Activated T-cell treated with anti-CD3 and anti-CD28 coated beads, Interleukin-2, amount 50 U/mL, for 4 hours (primary cell): ENCODE data around the gene CMTM7. TPM values are rescaled to one million over a fixed set of nuclear protein-coding genes. Genes with fewer than 3 reads are reported as not detected.

Experiments used
- ATAC-seq, 2 donors: fragments of 200-7000 bp; cut with Tn5 transposase; one replicate each; pipeline ENCODE4 v1.10.0; 2021
- DNase-seq: peaks from one replicate; pipeline ENCODE4 v3.0.0-alpha.2; 2020
- H3K27me3 Mint-ChIP-seq: one replicate; pipeline ENCODE4 v1.8.0; 2021; ENCODE audit warnings: low read depth, mixed read lengths
- H3K36me3 Mint-ChIP-seq: one replicate; pipeline ENCODE4 v1.8.0; 2022; ENCODE audit warnings: mixed read lengths; ENCODE audit not compliant: insufficient read depth
- H3K4me1 Mint-ChIP-seq: one replicate; pipeline ENCODE4 v1.8.0; 2021; ENCODE audit warnings: low read depth, mixed read lengths
- H3K4me3 Mint-ChIP-seq: one replicate; pipeline ENCODE4 v1.8.0; 2021; ENCODE audit warnings: mild to moderate bottlenecking, moderate library complexity, mixed read lengths
- H3K9me3 Mint-ChIP-seq: one replicate; pipeline ENCODE4 v1.8.0; 2021; ENCODE audit warnings: mixed read lengths
- total RNA-seq, 3 donors: library from RNA; stranded (reverse); gene quantifications; one replicate each; pipeline ENCODE4 v1.2.1, GENCODE V29; 2021

The CMTM7 gene
- total RNA-seq, 3 donors from 2014 or later = 19.1 to 23.2 (median 21.3) TPM

DNA sequence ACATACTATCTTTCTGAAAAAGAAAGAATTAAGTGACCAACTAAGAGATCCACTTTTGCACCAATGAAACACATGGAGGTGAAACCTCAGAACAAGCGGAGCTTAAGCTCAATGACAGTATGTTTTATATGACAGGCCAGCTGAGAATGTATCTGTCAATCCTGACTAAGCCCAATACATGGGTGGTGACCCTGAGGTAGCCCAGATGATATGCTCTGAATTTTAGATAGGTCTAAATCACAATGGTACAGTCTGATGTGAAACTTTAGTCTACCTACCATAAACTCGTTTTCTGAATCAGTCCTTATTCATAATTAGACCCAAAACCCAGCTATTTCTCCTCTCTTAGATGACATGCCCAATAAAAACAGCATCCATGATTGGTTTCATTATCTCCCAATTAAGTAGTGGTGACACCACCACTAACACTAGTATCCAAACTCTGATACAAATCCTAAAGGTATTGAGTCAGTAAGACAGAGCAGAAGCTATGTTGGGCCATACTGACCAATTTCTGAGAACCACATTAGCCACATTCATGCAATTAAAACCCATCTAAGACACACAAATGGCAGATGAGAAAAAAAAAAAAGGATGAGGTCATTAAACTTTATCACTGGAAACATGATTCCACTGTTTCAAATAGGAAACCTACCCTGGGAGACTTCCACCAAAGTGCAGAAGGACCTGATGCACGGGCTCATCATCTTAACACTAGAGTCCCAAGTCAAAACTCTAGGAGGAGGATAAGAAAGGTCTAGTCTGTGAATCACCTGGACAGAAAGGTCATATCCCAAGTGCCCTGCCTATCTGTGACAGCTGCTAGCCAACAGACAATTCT lies 90.4 kb downstream of the CMTM7 start:
- no peak overlapping the region for H3K4me3 Mint-ChIP-seq
- peaks cover 26% of the 10 kb centered on the region for H3K4me1 Mint-ChIP-seq
- no peaks in the 10 kb centered on the region for H3K27me3 Mint-ChIP-seq
- H3K36me3 Mint-ChIP-seq = peaks cover 52% of the 10 kb centered on the region
- DNase-seq = no peak
- H3K9me3 Mint-ChIP-seq = no peaks in the 10 kb centered on the region
- peak; percentile 30 to 52 for ATAC-seq

DNA sequence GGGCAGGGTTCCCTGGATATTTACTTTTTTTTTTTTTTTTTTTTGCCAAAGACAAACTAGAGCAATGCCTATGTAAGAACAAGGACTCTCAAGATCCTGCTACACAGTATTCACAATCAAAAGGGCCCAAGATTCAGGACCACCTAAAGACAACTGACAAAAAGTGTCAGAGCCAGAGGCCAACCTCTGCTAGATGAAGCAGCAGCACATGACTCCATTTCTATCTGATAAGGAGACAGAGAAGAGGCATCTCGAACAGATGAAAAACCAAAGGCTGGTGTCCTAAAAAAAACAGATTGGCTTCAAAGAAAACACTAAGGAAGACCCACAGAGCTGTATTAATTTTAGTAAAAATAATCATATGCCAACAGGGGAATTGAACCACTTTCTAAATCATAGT lies 91.0 kb downstream of the CMTM7 start:
- no peaks in the 10 kb centered on the region for H3K9me3 Mint-ChIP-seq
- H3K36me3 Mint-ChIP-seq = peaks cover 49% of the 10 kb centered on the region
- no peaks in the 10 kb centered on the region for H3K27me3 Mint-ChIP-seq
- H3K4me3 Mint-ChIP-seq = no peak overlapping the region
- no peak for DNase-seq
- ATAC-seq = no peak
- peaks cover 25% of the 10 kb centered on the region for H3K4me1 Mint-ChIP-seq

DNA sequence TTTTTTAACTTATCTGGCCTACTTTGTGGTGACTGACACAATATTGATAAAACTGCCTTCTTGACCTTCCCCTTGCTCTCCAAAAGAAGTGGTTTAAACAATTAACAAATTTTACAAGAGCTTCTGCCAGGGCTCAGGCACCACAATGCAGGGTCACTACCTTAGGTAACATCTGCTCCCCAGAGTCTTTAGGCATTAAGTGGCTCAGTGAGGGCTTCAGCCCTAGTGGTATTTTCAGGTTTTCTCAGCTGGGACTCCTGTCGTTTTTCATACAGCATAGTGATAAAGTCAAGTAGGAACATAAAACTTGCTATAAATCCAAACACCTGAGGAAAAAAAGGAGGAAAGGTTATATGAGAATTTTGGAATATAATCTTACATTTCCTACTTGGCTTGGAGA lies 92.1 kb downstream of the CMTM7 start:
- Mint-ChIP-seq H3K27me3 (no peaks in the 10 kb centered on the region), H3K9me3 (no peaks in the 10 kb centered on the region), H3K4me1 (peaks cover 21% of the 10 kb centered on the region), H3K36me3 (peaks cover 48% of the 10 kb centered on the region), H3K4me3 (no peak overlapping the region)
- DNase-seq (no peak), ATAC-seq (no peak)

DNA sequence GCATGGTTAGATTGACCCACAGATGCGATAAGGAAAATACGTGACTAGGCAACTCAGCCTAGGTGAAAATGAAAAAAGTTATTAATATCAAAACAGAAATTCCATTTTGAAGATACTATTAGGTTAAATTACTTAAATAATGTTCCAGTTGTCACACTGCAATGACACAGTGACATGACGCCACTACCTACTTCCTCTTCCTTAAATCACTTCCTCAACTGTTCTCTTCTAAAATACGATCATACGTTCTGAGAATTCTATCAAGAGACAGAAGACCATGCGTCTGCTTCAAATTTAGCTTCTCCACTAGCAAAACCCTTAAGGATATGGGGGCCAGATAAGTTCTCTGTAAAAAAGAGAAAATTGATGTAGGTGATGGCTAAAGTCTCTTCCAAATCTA lies 92.8 kb downstream of the CMTM7 start:
- Mint-ChIP-seq H3K9me3 (no peaks in the 10 kb centered on the region), H3K36me3 (peaks cover 42% of the 10 kb centered on the region), H3K4me3 (no peak overlapping the region), H3K4me1 (peaks cover 20% of the 10 kb centered on the region), H3K27me3 (no peaks in the 10 kb centered on the region)
- ATAC-seq (no peak), DNase-seq (no peak)

GRCh38 chr3:32487781-32488473 lies 96.3 kb downstream of the CMTM7 start:
- DNase-seq = no peak
- no peak for ATAC-seq
- peaks cover 7% of the 10 kb centered on the region for H3K4me1 Mint-ChIP-seq
- no peaks in the 10 kb centered on the region for H3K9me3 Mint-ChIP-seq
- H3K4me3 Mint-ChIP-seq = no peak overlapping the region
- no peaks in the 10 kb centered on the region for H3K27me3 Mint-ChIP-seq
- peaks cover 31% of the 10 kb centered on the region for H3K36me3 Mint-ChIP-seq

DNA sequence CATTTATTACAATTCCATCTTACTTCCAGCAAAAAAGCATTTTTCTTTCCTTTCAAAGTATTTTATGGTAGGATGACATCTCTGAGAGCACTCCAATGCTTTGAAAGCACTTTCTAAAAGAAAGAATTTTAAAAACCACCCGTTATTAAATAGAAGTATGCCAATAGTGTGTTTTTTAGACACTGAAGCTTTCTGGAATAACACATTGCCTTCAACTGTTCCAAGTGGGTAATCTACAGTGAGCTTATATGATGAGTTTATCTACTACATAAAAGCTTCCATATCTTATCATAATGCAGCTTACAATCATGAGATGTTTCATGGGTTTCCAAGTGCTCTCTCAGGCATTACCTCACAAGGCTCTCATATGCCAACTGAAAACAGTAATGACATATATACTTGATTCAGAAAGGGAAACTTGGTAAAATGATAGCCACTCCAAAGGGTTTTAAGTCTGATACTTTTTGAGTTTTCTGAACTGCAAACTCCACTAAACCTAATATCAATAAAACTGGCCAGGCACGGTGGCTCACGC lies 96.9 kb downstream of the CMTM7 start:
- DNase-seq = no peak
- Mint-ChIP-seq H3K36me3 (peaks cover 31% of the 10 kb centered on the region), H3K27me3 (no peaks in the 10 kb centered on the region), H3K4me3 (no peak overlapping the region), H3K4me1 (peaks cover 6% of the 10 kb centered on the region), H3K9me3 (no peaks in the 10 kb centered on the region)
- ATAC-seq = no peak

DNA sequence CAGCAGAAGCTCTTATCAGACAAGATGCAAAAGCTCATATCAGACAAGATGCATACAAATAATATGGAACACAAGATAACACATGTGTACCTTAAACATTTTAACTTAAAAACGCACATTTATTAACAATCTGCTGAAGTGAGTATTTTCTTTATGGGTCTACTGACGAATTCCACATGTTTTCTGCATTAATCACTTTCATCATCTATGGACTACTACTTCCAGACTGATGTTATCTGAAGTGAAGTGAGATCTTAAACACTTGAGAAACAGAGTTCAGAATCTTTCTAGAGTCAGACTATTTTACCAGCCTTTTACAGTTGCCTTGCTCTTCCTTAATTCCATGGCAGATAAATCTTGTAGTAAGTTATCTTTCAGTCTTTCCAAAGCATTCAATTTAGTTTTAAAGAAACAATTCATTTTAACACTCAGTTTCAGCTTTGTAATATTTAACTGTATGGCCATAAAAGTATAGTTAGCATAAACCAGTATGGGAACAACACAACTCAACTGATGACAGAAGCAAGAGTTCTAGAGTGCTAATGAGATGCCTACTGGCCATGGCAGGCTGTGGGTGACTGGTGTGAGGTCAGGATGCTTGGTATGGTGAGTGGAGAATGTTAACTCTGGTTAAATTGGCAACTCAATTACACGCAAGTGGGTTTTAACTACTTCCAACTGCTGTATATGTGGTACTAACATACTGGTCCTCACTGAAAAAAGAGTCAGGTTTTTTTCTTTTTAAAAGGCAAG lies 101.2 kb downstream of the CMTM7 start:
- no peak overlapping the region for H3K4me3 Mint-ChIP-seq
- DNase-seq = no peak
- no peaks in the 10 kb centered on the region for H3K9me3 Mint-ChIP-seq
- H3K4me1 Mint-ChIP-seq = peaks cover 18% of the 10 kb centered on the region
- H3K36me3 Mint-ChIP-seq = peaks cover 21% of the 10 kb centered on the region
- no peak for ATAC-seq
- H3K27me3 Mint-ChIP-seq = no peaks in the 10 kb centered on the region

- no peak for DNase-seq
These were observed 102.1 kb downstream of the CMTM7 start for GRCh38 chr3:32493437-32494414.

DNA sequence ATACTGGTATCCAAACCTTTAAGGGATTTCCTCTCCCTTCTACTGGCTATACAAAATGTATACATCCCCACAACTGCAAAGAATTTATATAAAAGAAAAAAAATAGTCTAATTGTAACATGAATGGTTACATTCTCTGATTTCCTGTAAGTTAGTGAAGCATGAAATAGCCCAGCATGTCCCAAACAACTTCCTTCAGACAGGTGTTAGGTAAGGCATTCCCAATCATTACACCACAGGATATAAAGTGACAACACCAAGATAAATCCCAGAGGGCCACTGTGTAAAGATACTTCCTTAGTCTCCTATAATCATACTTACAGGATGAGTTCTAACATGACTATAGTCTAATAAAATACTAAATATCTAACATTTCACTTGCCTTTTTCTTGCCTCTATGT lies 103.4 kb downstream of the CMTM7 start:
- H3K4me3 Mint-ChIP-seq = no peak overlapping the region
- DNase-seq = no peak

More at GRCh38 chr3:32493437-32494414, 102.1 kb downstream of the CMTM7 start:
- Mint-ChIP-seq H3K27me3 (no peaks in the 10 kb centered on the region), H3K4me1 (peaks cover 26% of the 10 kb centered on the region), H3K4me3 (no peak overlapping the region), H3K36me3 (peaks cover 14% of the 10 kb centered on the region), H3K9me3 (no peaks in the 10 kb centered on the region)
- peak; percentile 14 to 50 for ATAC-seq

GRCh38 chr3:32495609-32496008 lies 104.0 kb downstream of the CMTM7 start:
- Mint-ChIP-seq H3K4me1 (peaks cover 39% of the 10 kb centered on the region), H3K4me3 (no peak overlapping the region), H3K9me3 (no peaks in the 10 kb centered on the region), H3K27me3 (no peaks in the 10 kb centered on the region), H3K36me3 (peaks cover 15% of the 10 kb centered on the region)
- ATAC-seq (peak in 1 of 2 donors; percentile 9), DNase-seq (no peak)

More for the DNA sequence above, 103.4 kb downstream of the CMTM7 start:
- H3K4me1 Mint-ChIP-seq = peaks cover 33% of the 10 kb centered on the region
- no peaks in the 10 kb centered on the region for H3K27me3 Mint-ChIP-seq
- ATAC-seq = no peak
- no peaks in the 10 kb centered on the region for H3K9me3 Mint-ChIP-seq
- peaks cover 15% of the 10 kb centered on the region for H3K36me3 Mint-ChIP-seq

- DNase-seq (no peak), ATAC-seq (no peak)
- H3K4me1 Mint-ChIP-seq = peaks cover 59% of the 10 kb centered on the region
- H3K4me3 Mint-ChIP-seq = no peak overlapping the region
- no peaks in the 10 kb centered on the region for H3K9me3 Mint-ChIP-seq
- H3K27me3 Mint-ChIP-seq = no peaks in the 10 kb centered on the region
- H3K36me3 Mint-ChIP-seq = peaks cover 11% of the 10 kb centered on the region
These were observed 106.6 kb downstream of the CMTM7 start for GRCh38 chr3:32498252-32498651.

DNA sequence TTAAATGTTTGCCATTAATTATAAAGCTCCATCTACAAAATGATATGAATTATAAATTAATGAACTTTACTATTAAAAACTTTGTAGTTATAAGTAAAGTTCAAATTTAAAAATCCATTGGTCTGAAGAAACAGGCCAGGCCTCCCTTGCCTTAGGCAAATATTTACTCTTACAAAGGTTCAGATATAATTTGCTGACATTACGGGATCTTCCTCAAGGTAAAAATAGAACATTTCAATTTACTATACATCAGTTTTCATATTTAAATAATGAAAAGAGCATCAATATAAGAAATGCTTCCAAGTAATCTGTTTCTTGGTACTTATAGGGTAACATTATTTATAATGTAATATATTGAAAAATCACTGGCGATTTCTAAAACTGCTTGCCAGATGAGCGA lies 107.3 kb downstream of the CMTM7 start:
- H3K9me3 Mint-ChIP-seq = no peaks in the 10 kb centered on the region
- H3K4me1 Mint-ChIP-seq = peaks cover 60% of the 10 kb centered on the region
- no peak overlapping the region for H3K4me3 Mint-ChIP-seq
- no peaks in the 10 kb centered on the region for H3K27me3 Mint-ChIP-seq
- no peak for DNase-seq
- peaks cover 11% of the 10 kb centered on the region for H3K36me3 Mint-ChIP-seq
- ATAC-seq = no peak

- ATAC-seq = no peak
- no peaks in the 10 kb centered on the region for H3K9me3 Mint-ChIP-seq
- H3K36me3 Mint-ChIP-seq = peaks cover 11% of the 10 kb centered on the region
- H3K27me3 Mint-ChIP-seq = no peaks in the 10 kb centered on the region
- peaks cover 60% of the 10 kb centered on the region for H3K4me1 Mint-ChIP-seq
- no peak for DNase-seq
- H3K4me3 Mint-ChIP-seq = no peak overlapping the region
These were observed 107.9 kb downstream of the CMTM7 start for GRCh38 chr3:32499585-32499984.
